Astrocyte of the cerebellum (primary cell): ENCODE data around the gene WWOX.

ENCODE experiments used
- DNase-seq: peaks from one replicate; pipeline ENCODE4 v3.0.0-alpha.2; 2011; ENCODE audit warnings: low read depth
- H3K4me3 ChIP-seq: 2 replicates; pipeline ENCODE4 v1.5.1; 2011; ENCODE audit warnings: mild to moderate bottlenecking, low read depth, low read length, moderate library complexity
- in situ Hi-C: cut with HindIII; loops from 2 replicates; pipeline ENCODE4 v1.10.0; 2017; ENCODE audit warnings: low sequenced_read_pairs
- TF ChIP-seq, protein P1 (sequence below): IDR thresholded peaks from 2 replicates; pipeline ENCODE4 v1.5.1; 2012; ENCODE audit warnings: low read length, low read depth, moderate library complexity, mild to moderate bottlenecking; ENCODE audit errors: missing control alignments

The WWOX gene

DNA sequence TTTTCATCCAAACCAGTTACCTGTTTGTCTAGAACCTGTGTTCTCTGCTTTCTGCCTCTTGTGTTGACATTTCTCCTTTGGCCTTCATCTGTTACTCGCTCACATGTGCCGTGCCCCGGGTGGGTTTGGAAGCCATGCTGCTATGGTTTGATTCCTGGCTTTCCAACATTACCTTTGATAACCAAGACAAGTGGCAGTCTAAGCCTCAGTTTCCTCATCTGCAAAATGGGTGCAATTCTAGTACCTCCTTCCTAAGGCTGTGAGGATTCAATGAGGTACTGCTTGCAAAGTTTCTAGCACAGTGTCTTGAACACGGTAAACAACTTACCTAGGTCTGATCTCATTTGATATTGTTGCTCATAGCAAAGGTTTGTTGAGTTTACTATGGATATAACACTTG lies 665.0 kb downstream of the WWOX start:
- TF ChIP-seq, protein P1, sequence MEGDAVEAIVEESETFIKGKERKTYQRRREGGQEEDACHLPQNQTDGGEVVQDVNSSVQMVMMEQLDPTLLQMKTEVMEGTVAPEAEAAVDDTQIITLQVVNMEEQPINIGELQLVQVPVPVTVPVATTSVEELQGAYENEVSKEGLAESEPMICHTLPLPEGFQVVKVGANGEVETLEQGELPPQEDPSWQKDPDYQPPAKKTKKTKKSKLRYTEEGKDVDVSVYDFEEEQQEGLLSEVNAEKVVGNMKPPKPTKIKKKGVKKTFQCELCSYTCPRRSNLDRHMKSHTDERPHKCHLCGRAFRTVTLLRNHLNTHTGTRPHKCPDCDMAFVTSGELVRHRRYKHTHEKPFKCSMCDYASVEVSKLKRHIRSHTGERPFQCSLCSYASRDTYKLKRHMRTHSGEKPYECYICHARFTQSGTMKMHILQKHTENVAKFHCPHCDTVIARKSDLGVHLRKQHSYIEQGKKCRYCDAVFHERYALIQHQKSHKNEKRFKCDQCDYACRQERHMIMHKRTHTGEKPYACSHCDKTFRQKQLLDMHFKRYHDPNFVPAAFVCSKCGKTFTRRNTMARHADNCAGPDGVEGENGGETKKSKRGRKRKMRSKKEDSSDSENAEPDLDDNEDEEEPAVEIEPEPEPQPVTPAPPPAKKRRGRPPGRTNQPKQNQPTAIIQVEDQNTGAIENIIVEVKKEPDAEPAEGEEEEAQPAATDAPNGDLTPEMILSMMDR, result no peak
- H3K4me3 ChIP-seq, result no peak overlapping the region
- no peak for DNase-seq
- in situ Hi-C loops, result no loop called here

DNA sequence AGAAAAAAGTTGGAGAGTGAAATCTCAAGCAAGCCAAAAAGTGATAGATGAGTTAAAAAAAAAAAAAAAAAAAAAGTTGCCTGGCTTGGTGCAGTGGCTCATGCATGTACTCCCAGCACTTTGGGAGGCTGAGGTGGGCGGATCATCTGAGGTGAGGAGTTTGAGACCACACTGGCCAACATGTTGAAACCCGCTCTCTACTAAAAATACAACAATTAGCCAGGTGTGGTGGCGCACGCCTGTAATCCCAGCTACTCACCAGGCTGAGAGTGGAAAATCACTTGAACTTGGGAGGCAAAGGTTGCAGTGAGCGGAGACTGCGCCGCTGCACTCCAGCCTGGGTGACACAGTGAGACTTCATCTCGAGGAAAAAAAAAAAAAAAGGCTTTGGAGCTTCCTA lies 668.8 kb downstream of the WWOX start:
- no peak for DNase-seq
- TF ChIP-seq, protein P1, result no peak
- H3K4me3 ChIP-seq, result no peak overlapping the region
- in situ Hi-C loops, result no loop called here

DNA sequence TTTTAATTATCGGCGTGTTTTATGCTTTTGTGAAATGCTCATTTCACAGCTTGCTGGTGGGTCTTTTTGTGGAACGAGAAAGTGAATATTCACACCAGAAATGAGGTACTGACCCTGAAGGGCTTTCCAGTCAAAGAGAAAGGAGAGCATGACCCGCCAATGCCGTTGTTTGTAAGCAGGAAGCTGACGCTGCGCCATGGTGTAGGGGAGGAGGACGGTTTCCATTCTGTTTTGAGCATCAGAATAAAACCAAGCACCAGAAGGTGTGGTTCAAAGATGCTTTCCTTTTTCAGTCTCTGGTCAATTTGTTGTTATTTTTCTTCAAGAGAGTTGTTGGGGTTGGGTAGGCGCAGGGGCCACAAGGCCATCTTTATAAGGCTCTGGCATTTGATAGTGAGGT lies 669.3 kb downstream of the WWOX start:
- DNase-seq, result no peak
- no peak overlapping the region for H3K4me3 ChIP-seq
- in situ Hi-C loops, result no loop called here
- TF ChIP-seq, protein P1, result no peak

DNA sequence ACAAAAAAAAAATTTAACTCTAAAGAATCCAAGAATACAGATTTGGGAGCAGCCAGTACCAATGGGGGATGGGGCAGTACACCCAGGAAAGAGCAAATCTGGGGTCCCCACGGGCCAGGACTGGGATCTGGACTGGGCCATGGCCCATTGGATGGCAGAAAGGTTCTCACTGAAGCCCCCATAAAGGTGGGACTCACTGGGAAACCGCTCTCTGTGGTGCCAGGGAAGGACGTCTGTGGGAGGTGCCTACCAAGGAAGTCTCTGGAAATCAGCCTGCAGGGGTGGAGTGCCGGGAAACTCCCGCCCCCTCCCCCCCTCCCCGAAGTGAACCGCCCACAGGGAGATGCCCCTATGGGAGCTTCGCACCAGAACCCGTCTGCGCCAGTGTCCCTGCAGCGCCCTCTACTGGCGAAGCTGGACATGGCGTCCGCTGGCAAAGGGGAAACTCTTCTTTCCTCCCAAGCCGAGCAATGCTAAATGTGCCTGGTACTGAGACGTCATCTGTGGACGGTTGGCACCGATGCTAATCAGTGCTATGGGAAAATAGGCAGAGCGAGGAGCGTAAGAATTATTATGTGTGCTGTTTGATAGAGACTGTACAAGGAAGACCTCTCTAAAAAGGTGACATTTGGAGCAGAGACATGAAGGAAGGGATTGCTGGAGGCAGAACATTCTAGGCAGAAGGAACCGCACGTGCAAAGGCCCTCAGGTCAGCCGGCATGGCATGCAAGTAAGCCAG lies 671.1 kb downstream of the WWOX start:
- in situ Hi-C loops, result no loop called here
- H3K4me3 ChIP-seq, result no peak overlapping the region
- no peak for DNase-seq
- TF ChIP-seq, protein P1, result peak; percentile 35

DNA sequence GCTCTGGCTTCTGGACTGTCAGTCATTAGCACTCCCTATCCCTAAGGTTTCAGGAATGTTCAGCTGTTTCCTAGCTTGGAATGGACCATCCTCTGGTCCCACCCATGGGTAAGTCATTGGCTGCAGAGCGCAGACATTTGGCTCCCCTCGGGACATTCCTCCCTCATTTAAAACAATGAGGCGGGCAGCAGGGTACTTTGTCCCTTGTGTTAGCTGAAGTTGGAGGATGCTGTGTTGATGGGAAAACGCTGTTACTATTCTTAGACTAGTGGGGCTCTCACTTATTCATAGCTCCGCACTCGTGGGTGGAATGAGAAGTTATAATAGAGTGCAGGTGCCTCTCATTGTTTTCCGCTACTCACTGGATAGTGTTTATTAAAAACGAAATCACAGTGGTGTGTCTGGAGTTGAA lies 673.8 kb downstream of the WWOX start:
- DNase-seq, result no peak
- in situ Hi-C loops, result no loop called here
- TF ChIP-seq, protein P1, result no peak
- no peak overlapping the region for H3K4me3 ChIP-seq

DNA sequence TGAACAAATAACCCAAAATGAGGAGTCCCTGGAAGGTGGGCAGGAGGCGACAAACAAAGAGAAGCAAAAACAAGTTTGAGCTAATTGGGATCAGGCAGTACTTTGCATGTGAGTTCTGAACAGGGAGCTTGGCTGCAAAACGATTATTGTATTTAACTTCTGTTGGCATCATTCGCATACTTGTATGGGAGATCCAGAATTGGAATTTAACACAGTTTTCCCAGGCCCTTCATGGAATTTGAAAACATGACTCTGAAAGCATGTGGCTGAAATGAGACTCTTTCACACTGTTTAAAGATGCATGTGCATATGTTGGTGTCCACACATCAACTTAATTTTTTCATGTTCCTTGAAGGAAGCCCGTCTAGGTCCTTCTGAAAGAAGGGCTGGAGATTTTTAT lies 674.3 kb downstream of the WWOX start:
- in situ Hi-C loops, result no loop called here
- DNase-seq, result no peak
- TF ChIP-seq, protein P1, result no peak
- no peak overlapping the region for H3K4me3 ChIP-seq
